Hematopoietic multipotent progenitor cell treated with erythropoietin and hydrocortisone succinate and interleukin-3 and kit ligand, for 8 days (in vitro differentiated cells): ENCODE measurements around the gene PTPRB.
A peak's percentile ranks its signal among the peaks of the same experiment; 100 is the strongest.

Experiments
- DNase-seq: peaks from one replicate; pipeline ENCODE4 v3.0.0-alpha.2; 2015

Gene PTPRB

DNA sequence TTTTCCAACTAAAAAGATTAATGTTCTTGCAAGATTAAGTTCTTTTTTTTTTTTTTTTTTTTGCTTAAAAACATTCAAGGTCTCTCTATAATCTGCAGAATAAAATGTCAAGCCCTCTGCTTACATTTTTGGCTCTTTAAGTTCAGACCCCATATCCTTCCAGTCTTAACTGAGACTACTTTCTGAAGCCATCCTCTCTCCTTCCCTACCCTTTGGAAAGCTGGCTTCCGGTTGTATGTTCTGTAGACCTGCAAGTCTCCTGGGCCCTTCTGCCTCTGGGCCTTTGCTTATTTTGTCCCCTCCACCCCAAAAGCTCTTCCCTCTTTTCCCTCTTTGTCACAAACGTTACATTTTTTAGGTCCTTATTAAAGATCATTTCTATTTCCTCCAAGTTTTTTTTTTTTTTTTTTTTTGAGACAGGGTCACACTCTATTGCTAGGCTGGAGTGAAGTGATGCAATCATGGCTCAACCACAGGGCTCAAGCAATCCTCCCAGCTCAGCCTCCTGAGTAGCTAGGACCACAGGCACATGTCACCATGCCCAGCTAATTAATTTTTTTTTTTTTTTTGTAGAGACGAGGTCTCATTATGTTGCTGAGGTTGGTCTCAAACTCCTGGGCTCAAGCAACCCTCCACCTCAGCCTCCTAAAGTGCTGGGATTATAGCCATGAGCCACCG, 46.5 kb downstream of the PTPRB start:
- no peak for DNase-seq

GRCh38 chr12:70590051-70590450, 47.2 kb downstream of the PTPRB start:
- peak; percentile 68 for DNase-seq

DNA sequence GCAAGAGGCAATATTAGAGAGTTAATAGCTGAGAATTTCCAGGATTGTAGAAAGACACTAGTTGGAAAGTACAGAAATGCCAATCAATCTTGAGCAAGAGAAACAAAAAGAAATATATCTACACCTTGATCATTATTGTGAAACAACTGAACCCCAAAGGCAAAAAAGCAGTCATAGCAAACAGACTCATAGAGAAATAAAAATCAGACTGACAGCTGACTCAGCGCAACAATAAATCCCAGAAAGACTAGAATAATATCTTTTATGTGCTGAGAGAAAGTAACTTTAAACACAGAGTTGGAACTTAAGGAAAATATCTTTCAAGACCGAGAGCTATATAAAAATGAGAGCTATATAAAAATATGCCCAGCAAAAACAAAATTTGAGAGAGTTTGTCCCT, 52.9 kb downstream of the PTPRB start:
- DNase-seq, result no peak

DNA sequence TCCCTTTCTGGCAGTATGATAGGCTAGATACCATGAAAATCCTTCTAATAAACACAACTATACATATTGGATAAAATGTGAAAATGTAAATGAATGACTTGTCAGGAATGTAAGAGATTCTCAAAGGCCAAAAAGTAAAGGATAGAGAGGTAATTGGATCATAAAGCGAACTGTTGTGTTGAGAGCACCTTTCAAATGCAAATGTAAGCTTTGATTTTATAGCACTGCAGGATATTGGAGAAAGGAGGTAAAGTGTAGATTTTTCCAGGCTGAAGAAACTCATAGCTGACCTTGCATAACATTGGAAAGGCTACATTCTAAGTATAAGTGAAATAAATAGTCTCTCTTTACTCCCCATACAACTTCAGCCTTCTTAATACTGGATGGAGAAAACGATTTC, 54.0 kb downstream of the PTPRB start:
- no peak for DNase-seq

DNA sequence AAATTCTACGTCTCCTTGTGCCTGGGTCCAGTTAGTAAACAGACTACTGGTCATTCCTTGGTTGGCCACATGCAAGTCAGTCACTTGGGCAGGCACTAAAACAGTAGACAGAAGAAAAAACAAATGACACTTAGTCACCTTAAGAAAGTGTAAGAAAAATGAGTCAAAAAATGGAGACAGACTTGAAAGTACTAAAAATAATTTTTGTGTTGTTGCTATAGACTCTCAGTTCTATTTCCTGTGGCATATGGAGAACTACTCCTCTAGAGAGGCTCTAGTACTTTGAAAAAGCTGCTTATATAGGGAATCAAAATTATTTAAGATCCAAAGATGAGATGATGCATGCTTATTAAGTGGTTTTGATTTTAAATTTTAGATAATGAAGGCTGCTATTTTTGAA, 56.0 kb downstream of the PTPRB start:
- no peak for DNase-seq

DNA sequence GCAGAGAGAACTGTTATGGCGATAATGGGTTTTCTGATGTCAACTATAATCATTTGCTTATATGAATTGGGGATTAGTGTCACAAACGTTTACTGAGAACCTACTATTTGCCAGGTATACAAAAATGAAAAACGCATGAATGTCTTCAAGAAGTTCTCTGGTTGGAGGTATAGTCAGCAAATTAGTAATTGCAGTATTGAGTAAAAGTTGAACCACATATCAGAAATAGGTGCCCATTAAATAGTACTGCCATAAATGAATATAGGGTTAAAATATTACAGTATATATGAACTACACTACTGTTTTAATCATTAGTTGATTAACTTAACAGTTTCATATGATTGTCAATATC, 60.0 kb downstream of the PTPRB start:
- DNase-seq, result no peak

- peak; percentile 64 for DNase-seq
Measured at GRCh38 chr12:70576341-70577282, 60.6 kb downstream of the PTPRB start.

- no peak for DNase-seq
Measured at GRCh38 chr12:70571705-70572268, 65.4 kb downstream of the PTPRB start.

GRCh38 chr12:70571029-70571428, 66.2 kb downstream of the PTPRB start:
- no peak for DNase-seq

GRCh38 chr12:70561550-70561949, 75.7 kb downstream of the PTPRB start:
- no peak for DNase-seq

DNA sequence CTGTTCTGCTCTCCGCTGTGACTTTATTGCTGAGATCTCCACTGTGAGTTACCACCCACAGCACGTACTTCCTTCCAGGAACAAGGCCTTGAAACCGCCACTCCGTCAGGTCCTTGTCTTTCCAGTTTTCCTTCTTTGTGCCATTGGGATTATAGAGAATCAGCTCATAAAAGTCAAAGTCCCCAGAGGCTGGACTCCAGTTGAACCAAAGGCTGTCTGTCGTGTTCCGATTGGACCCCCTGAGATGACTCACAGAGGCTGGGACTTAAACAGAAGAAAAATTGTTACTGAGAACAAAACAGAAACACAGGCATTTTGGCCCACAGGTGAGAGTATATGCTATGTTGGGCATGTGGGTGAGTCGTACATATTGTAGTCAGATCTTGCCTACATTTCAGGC, 76.6 kb downstream of the PTPRB start:
- no peak for DNase-seq

- no peak for DNase-seq
Measured at GRCh38 chr12:70559390-70559789, 77.8 kb downstream of the PTPRB start.

DNA sequence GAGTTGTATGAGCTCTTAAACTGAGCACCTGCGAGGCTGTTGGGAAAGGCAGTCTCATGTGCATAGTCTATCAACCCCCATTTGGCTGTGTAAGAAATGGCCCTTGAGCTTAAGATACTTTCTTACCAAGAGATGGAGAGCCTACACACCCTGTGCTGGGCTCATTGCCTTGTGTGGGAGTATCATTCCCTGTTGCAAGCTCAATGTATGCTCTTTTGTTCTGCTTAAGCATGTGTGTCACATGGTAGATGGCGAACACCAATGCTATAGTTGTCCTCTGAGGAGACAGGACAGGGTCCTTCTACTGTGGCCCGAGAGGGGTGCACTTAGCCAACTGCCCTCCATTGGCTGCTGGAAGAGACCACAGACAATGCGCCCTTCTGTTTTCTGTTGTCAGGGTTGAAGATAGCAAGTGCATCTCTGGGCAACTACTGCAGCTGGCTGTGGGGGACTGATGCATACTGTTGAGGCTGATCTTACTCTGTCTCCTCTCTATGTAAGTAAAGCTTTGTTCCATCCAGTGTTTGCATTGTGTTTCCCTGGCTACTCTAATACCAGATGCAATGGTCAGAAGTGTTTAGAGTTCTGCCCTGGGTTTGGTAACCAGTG, 79.5 kb downstream of the PTPRB start:
- no peak for DNase-seq

- no peak for DNase-seq
Measured at GRCh38 chr12:70556179-70556869, 80.9 kb downstream of the PTPRB start.

- DNase-seq, result no peak
Measured at GRCh38 chr12:70555081-70555480, 82.1 kb downstream of the PTPRB start.

DNA sequence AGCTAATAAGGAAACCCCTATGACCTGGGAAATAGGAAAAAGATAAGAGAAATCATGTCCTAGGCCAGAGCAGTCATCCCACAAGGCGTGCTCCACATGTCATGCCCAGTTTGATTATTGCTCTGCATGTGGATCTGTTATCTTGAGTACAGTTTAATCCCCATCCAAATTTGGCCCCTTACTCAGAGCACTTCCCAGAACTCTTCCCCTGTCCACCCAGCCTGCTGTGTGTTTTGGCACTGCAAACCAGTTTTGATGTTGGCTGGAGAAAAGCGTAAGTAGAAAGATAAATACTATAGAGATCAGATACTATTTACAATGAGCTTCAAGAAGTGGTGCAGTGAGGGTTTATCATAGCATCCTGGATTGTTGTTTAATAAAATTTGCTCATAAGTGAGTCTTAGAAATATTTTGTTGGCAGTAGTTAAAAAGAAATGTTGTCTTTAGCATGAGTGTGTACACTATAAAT, 83.8 kb downstream of the PTPRB start:
- no peak for DNase-seq

DNA sequence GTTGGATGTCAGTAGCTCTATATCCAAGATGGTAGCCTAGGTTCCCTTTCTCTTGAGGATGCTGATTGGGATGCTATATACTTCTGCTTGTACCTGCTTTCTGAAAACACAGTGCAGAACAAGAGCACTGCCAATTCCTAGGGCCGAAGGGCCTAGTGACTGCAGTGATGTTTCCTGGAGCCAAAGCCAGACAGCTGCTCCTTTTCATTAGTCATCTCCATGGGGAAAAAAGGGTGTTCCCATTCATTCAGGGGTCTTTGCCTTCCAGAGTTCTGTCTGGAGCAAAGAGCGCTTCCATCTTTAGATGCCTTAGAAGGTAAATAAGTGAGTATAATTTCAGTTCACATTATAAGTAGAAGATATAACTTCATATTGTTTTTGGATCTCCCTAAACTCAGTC, 85.5 kb downstream of the PTPRB start:
- DNase-seq, result no peak

DNA sequence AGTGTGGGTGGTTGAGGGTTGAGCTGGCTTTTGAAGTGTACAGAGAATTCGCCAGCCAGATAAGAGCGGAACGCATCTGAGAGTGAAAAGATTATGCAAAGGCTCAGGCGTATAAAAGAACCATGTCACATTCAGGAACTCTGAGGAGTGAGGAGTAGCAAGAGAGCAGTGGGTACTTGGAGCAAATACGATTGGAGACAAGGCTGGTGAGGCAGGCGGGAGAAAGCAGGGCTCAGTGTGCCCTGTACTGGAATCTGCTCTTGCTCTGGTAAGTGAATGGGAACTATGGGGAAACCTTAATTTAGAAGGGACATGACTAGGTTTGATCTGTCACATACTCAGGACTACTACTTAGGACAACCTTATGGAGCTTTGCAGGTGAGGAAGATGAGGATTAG, 87.0 kb downstream of the PTPRB start:
- no peak for DNase-seq

- DNase-seq, result no peak
Measured at GRCh38 chr12:70549340-70550179, 87.7 kb downstream of the PTPRB start.

DNA sequence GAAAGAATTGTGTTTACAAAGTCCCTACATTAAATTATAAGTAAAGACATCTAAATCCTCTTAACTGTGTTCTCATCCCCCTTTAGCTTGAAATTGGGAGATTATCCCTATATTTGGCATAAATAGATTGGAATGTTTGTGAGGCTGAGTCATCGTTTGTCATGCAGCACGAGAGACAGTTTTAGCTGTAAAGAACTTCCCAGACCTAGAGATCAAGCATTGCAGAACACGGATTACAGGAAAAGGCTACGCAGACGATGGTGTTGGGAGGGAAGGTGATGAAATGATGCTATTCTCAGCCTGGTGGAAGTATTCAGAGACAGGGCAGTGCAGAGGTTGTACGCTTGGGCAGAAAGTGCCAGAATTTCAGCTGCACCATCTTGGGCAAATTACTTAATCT, 93.8 kb downstream of the PTPRB start:
- no peak for DNase-seq

GRCh38 chr12:70540996-70541395, 96.2 kb downstream of the PTPRB start:
- DNase-seq, result no peak

DNA sequence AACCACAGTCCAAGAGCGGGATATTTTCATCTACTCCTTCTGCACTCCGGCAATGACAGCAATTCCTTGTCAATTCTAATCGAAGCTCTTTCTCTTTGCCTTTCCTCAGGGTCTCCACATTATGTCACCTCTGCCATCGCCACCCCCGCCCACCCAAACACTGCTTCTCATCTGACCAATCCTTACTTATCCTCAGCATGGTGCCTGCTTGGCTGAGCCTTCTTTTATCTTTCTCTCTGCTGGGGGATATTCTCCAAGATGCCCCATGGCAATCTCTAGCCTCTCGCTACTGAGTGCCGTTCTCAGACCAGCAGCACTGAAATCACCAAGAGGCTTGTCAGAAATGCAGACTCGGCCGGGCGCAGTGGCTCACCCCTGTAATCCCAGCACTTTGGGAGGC, 100.6 kb downstream of the PTPRB start:
- no peak for DNase-seq
